A549 treated with AZD9567 at 1 μM for 4 hours (cell line): ENCODE measurements around the gene NGEF. TPM values are rescaled to one million over a fixed set of nuclear protein-coding genes. Genes with fewer than 3 reads are reported as not detected.

Source experiments
- total RNA-seq: library from RNA; stranded (reverse); fragments of 200-300 nt; extraction: Qiagen RNA extraction; gene quantifications from 5 replicates; pipeline ENCODE4 v1.2.3, GENCODE V29; 2022; ENCODE audit not compliant: insufficient read depth

Gene NGEF, protein sequence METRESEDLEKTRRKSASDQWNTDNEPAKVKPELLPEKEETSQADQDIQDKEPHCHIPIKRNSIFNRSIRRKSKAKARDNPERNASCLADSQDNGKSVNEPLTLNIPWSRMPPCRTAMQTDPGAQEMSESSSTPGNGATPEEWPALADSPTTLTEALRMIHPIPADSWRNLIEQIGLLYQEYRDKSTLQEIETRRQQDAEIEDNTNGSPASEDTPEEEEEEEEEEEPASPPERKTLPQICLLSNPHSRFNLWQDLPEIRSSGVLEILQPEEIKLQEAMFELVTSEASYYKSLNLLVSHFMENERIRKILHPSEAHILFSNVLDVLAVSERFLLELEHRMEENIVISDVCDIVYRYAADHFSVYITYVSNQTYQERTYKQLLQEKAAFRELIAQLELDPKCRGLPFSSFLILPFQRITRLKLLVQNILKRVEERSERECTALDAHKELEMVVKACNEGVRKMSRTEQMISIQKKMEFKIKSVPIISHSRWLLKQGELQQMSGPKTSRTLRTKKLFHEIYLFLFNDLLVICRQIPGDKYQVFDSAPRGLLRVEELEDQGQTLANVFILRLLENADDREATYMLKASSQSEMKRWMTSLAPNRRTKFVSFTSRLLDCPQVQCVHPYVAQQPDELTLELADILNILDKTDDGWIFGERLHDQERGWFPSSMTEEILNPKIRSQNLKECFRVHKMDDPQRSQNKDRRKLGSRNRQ
- 12.1 to 33.1 TPM (median 14.8 TPM) in 5 replicates for total RNA-seq

GRCh38 chr2:233013027-233013461 is at the start of gene NGEF:
Gene NGEF, minus strand, starts transcription at chr2:233013256. Its CDS starts 38,366 bp downstream, at chr2:232974890.

GRCh38 chr2:233059797-233060500 is 46.9 kb upstream of the NGEF start, which contains the start of gene INPP5D:
Gene INPP5D, plus strand, starts transcription at chr2:233060342. Its CDS starts 137 bp downstream, at chr2:233060479.

DNA sequence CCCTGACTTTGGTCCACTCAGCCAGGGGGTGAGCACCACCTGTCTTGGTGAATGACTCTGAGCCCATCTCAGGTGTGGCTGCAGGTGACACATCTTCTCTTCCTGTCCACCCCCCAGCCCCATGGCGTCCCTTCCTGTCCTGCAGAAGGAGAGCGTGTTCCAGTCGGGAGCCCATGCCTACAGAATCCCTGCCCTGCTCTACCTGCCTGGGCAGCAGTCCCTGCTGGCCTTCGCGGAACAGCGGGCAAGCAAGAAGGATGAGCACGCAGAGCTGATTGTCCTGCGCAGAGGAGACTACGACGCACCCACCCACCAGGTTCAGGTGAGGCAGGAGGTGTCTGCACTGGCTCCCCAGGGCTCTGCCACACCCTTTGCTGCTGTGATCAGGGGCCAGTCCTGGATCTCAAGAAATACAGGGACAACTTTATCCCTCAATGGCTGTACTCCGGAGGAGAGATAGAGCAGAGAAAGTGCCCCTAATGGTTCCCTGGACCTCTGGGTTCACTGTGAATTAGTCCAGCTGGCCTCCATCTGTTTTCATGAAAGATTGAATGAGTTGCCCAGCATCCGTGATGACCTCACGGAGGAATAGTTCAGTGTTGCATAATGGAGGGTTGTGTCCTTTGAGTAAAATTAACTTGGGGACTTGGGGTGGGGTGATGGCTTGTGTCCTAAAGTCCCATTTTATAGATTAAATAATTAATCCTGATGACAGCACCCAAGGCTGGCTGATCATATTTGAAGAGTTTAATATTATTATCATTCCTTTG is 19.7 kb upstream of the NGEF start, which contains the start of gene NEU2:
Gene NEU2, plus strand, starts transcription at position 122 of the 770 bp plus-strand sequence. Its CDS starts 0 bp downstream, at position 122.

GRCh38 chr2:232870018-232870765 is 142.9 kb downstream of the NGEF start, which contains the start of gene SNORC:
Gene SNORC, plus strand, starts transcription at chr2:232870264. Its CDS starts 78 bp downstream, at chr2:232870342.

Other genes starting within 250 kb of the NGEF start
- not detected in 5 replicates for gene KCNJ13, start 236.7 kb downstream of the NGEF start, total RNA-seq
- gene SNORC, start 143.0 kb downstream of the NGEF start, total RNA-seq: 3.7 to 12.2 TPM (median 7.8 TPM) in 5 replicates
- gene NEU2, start 19.4 kb upstream of the NGEF start, total RNA-seq: not detected in 5 replicates
- 0.33 to 0.41 TPM (median 0.36 TPM) in 4 of 5 replicates, not detected in the other for gene INPP5D, start 47.1 kb upstream of the NGEF start, total RNA-seq
- 35.7 to 42.6 TPM (median 39.1 TPM) in 5 replicates for gene ATG16L1, start 238.4 kb upstream of the NGEF start, total RNA-seq